Activated B cell treated with CpG ODN at 0.5 μM for 24 hours (primary cell): ENCODE measurements around the gene MATN1. TPM values are rescaled to one million over a fixed set of nuclear protein-coding genes. Genes with fewer than 3 reads are reported as not detected.

ENCODE experiments used
- ATAC-seq: fragments of 200-7000 bp; cut with Tn5 transposase; one replicate; pipeline ENCODE4 v1.10.0; 2021; ENCODE audit warnings: low read depth, mild to moderate bottlenecking, moderate library complexity
- CTCF ChIA-PET: fragments of 350-600 bp; sonication (Branson Sonifier 250); formaldehyde crosslinking; loops from one replicate; lab custom pipeline; 2021; ENCODE audit warnings: antibody characterized with exemption; lab: Charles Lee
- POLR2A ChIA-PET: fragments of 350-600 bp; sonication (Branson Sonifier 250); formaldehyde crosslinking; loops from one replicate; lab custom pipeline; 2021; ENCODE audit warnings: antibody characterized with exemption; lab: Charles Lee
- DNase-seq: peaks from one replicate; pipeline ENCODE4 v3.0.0; 2022
- H3K27ac Mint-ChIP-seq: one replicate; pipeline ENCODE4 v1.8.0; 2020; ENCODE audit warnings: mixed read lengths
- H3K27me3 Mint-ChIP-seq: one replicate; pipeline ENCODE4 v1.8.0; 2021; ENCODE audit warnings: mixed read lengths
- H3K36me3 Mint-ChIP-seq: one replicate; pipeline ENCODE4 v1.8.0; 2021; ENCODE audit warnings: low read depth, mixed read lengths
- H3K4me1 Mint-ChIP-seq: one replicate; pipeline ENCODE4 v1.8.0; 2021; ENCODE audit warnings: mixed read lengths
- H3K4me3 Mint-ChIP-seq: one replicate; pipeline ENCODE4 v1.8.0; 2020; ENCODE audit warnings: mild to moderate bottlenecking, mixed read lengths
- H3K9me3 Mint-ChIP-seq: one replicate; pipeline ENCODE4 v1.8.0; 2020; ENCODE audit warnings: mixed read lengths
- CTCF ChIP-seq: fragments of 200-600 bp; IDR thresholded peaks from one replicate; pipeline ENCODE4 v1.8.0; 2022; ENCODE audit warnings: antibody characterized with exemption, mild to moderate bottlenecking
- intact Hi-C: fragments of 100-400 bp; cut with micrococcal nuclease; formaldehyde crosslinking; loops from one replicate; pipeline ENCODE4 v1.15.1; 2024
- total RNA-seq: library from RNA; stranded (reverse); gene quantifications from 2 replicates; pipeline ENCODE4 v1.2.3, GENCODE V29; 2022

Gene MATN1
- total RNA-seq, 1 donor from 2014 or later = 0.93 TPM

DNA sequence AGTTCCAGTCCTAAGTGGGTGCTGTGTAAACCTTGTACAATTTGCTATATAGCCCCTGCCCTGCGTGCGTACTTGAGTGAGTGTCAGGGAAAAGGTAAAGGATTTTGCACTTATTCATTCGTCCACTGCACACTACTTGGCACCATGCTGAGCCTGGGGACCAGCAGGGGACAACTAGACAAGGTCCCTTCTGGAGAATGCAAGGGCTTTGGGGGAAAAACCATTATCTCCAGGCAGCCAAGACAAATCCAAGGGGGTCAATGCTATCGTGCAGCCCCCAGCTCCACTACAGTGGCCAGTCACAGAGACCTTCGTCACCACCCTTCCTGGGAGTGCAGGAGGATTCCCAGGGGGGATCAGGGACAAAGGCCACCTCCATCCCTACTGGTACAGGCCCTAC lies 39.7 kb downstream of the MATN1 start:
- CTCF ChIA-PET = no interaction called here

GRCh38 chr1:30682396-30683275 lies 40.7 kb downstream of the MATN1 start:
- DNase-seq (no peak), ATAC-seq (no peak)
- no peaks in the 10 kb centered on the region for H3K9me3 Mint-ChIP-seq
- intact Hi-C loops = no loop called here
- POLR2A ChIA-PET = no interaction called here
- H3K4me3 Mint-ChIP-seq = no peak overlapping the region
- no peaks in the 10 kb centered on the region for H3K36me3 Mint-ChIP-seq
- H3K4me1 Mint-ChIP-seq = peaks cover 1% of the 10 kb centered on the region
- no peak for TF ChIP-seq CTCF
- no peak overlapping the region for H3K27ac Mint-ChIP-seq
- H3K27me3 Mint-ChIP-seq = peaks cover 54% of the 10 kb centered on the region
- CTCF ChIA-PET = no interaction called here

More for the DNA sequence above, 39.7 kb downstream of the MATN1 start:
- H3K27me3 Mint-ChIP-seq = peaks cover 55% of the 10 kb centered on the region
- intact Hi-C loops = no loop called here
- TF ChIP-seq CTCF = no peak
- no peak overlapping the region for H3K4me3 Mint-ChIP-seq
- no peak for ATAC-seq
- no peaks in the 10 kb centered on the region for H3K36me3 Mint-ChIP-seq
- POLR2A ChIA-PET = no interaction called here
- peaks cover 1% of the 10 kb centered on the region for H3K4me1 Mint-ChIP-seq
- H3K27ac Mint-ChIP-seq = no peak overlapping the region
- no peak for DNase-seq
- no peaks in the 10 kb centered on the region for H3K9me3 Mint-ChIP-seq

GRCh38 chr1:30681782-30682181 lies 41.6 kb downstream of the MATN1 start:
- ATAC-seq (no peak), DNase-seq (no peak)
- H3K9me3 Mint-ChIP-seq = no peaks in the 10 kb centered on the region
- ChIA-PET CTCF (no interaction called here), POLR2A (no interaction called here)
- H3K4me1 Mint-ChIP-seq = peaks cover 1% of the 10 kb centered on the region
- no peaks in the 10 kb centered on the region for H3K36me3 Mint-ChIP-seq
- peaks cover 50% of the 10 kb centered on the region for H3K27me3 Mint-ChIP-seq
- no peak overlapping the region for H3K4me3 Mint-ChIP-seq
- TF ChIP-seq CTCF = no peak
- no peak overlapping the region for H3K27ac Mint-ChIP-seq
- intact Hi-C loops = no loop called here

GRCh38 chr1:30680879-30681278 lies 42.5 kb downstream of the MATN1 start:
- CTCF ChIA-PET = no interaction called here
- Mint-ChIP-seq H3K36me3 (no peaks in the 10 kb centered on the region), H3K27ac (no peak overlapping the region), H3K4me1 (no peaks in the 10 kb centered on the region), H3K27me3 (peaks cover 44% of the 10 kb centered on the region), H3K4me3 (no peak overlapping the region), H3K9me3 (peaks cover under 1% of the 10 kb centered on the region)
- TF ChIP-seq CTCF = no peak
- POLR2A ChIA-PET = no interaction called here
- ATAC-seq (no peak), DNase-seq (no peak)
- intact Hi-C loops = no loop called here

- peaks cover 2% of the 10 kb centered on the region for H3K9me3 Mint-ChIP-seq
- no peaks in the 10 kb centered on the region for H3K4me1 Mint-ChIP-seq
- peaks cover 44% of the 10 kb centered on the region for H3K27me3 Mint-ChIP-seq
- intact Hi-C loops = no loop called here
- TF ChIP-seq CTCF = no peak
- no peak overlapping the region for H3K27ac Mint-ChIP-seq
- H3K36me3 Mint-ChIP-seq = no peaks in the 10 kb centered on the region
- POLR2A ChIA-PET = no interaction called here
- no peak overlapping the region for H3K4me3 Mint-ChIP-seq
- DNase-seq = no peak
- CTCF ChIA-PET = no interaction called here
- ATAC-seq = no peak
Observed at GRCh38 chr1:30680429-30680828, 43.0 kb downstream of the MATN1 start.
